GM18505 (cell line): ENCODE results near the gene PPDPF.

Source experiments
- ATAC-seq: cut with Tn5 transposase; IDR thresholded peaks from one replicate; pipeline ENCODE4 v1.9.1; 2021; ENCODE audit not compliant: unreplicated experiment
- POLR2A ChIP-seq: IDR thresholded peaks from 4 replicates; pipeline ENCODE4 v1.6.1; 2011; ENCODE audit warnings: borderline replicate concordance; ENCODE audit not compliant: insufficient read depth, insufficient read length; ENCODE audit errors: extremely low read depth

Gene PPDPF

DNA sequence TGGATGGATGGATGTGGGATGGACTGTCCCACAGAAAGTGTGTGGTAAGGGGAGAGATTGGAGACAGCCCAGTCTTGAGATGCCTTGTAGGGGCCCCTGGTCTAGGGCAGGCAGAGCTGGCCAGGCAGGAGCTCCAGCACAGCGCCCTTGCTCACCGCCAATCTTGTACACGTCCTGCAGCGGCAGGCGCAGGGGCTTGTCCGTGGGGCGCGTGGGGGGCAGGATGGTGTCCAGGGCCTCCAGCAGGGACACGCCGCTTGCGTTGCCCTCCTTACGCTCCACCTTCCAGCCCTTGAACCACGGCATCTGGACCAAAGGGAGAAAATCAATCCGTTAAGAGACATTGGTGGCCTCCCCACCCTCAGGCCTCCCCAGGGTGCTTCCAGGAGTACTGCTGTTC lies 27.6 kb upstream of the PPDPF start:
- no peak for TF ChIP-seq POLR2A
- no peak for ATAC-seq

- TF ChIP-seq POLR2A: no peak
- ATAC-seq: no peak
Observed at GRCh38 chr20:63493563-63494020, 27.0 kb upstream of the PPDPF start.

DNA sequence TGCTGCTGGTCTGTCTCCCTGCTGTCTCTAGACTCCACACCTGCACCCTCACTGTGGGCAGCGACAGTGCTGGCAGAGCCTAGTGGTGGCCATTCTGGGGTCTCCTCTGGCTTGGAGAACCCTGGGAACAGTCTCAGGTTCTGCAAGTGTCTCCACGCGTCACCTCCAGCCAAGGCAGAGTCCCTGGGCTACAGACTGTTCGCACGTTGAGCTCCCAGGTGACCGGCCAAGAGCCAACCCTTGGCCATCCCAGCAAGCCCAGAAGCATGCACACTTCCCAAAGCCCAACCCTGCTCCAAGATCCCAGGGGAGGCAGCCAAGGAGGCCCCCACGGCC lies 26.5 kb upstream of the PPDPF start:
- ATAC-seq: no peak
- no peak for TF ChIP-seq POLR2A

DNA sequence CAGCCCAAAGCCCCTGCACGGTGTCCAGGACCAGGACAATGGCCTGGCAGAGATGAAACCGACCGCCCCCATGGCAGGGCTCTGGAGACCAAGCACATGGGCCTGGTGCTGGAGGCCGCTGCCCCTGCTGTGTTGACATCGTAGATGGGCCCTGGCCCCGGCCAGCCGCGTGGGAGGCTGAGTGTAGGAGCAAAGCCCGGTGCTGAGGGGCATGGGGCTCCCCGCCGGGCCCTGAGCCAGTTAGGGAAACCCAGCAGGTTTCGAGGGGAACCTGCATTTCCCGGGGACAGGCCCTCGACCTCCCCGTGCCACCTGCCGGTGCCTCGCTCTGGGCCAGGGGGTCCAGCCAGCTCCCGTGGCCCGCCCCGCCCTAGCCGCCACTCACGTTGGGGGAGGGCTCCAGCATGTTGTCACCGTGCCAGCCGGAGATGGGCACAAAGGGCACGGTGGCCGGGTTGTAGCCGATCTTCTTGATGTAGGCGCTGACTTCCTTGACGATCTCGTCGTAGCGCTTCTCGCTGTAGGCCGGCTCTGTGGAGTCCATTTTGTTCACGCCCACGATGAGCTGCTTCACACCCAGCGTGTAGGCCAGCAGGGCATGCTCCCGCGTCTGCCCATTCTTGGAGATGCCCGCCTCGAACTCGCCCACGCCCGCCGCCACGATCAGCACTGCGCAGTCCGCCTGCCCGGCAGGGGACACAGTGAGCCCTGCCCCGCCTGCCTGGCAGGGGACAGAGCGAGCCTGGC lies 26.0 kb upstream of the PPDPF start:
- TF ChIP-seq POLR2A: no peak
- no peak for ATAC-seq

GRCh38 chr20:63495167-63495720 lies 25.3 kb upstream of the PPDPF start:
- TF ChIP-seq POLR2A: no peak

GRCh38 chr20:63495741-63496595 lies 24.6 kb upstream of the PPDPF start:
- no peak for TF ChIP-seq POLR2A
- ATAC-seq: no peak

More at GRCh38 chr20:63495167-63495720, 25.3 kb upstream of the PPDPF start:
- no peak for ATAC-seq

- TF ChIP-seq POLR2A: no peak
- ATAC-seq: no peak
Observed at GRCh38 chr20:63496596-63497120, 23.9 kb upstream of the PPDPF start.

DNA sequence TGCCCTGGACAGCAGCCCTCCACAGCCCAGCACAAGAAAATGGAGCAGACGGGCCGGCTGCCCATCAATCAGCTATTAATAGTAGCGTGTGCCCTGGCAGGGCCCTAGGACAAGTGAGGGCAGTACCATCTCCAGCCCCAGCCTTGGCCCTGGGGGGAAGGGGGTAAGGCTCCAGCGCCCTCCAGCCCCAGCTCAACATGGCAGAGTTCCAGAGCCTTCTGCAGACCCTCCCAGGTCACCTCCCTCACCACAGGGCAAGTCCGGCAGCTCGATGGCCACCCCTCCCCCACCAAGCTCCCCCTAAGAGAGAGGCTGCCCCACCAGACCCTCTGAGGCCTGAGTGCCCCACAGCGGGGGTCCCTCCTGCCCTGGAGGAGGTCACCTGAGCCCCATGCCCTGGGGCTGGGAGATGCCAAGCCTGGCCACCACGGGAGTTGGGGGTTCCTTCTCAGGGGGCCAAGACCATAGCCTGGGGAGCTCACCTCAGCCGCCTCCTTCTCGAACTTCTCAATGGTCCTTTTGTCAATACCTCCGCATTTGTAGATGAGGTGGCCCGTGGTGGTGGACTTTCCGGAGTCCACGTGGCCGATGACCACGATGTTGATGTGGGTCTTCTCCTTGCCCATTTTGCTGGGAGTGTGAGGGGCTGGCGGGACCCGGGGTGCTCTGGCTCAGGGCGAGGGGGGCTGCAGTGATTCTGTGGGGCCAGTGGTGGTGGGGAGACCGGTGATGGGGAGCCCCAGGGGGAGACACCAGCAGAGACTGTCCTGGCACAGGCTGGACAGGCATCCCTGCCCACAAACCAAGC lies 23.2 kb upstream of the PPDPF start:
- no peak for TF ChIP-seq POLR2A
- ATAC-seq: no peak

DNA sequence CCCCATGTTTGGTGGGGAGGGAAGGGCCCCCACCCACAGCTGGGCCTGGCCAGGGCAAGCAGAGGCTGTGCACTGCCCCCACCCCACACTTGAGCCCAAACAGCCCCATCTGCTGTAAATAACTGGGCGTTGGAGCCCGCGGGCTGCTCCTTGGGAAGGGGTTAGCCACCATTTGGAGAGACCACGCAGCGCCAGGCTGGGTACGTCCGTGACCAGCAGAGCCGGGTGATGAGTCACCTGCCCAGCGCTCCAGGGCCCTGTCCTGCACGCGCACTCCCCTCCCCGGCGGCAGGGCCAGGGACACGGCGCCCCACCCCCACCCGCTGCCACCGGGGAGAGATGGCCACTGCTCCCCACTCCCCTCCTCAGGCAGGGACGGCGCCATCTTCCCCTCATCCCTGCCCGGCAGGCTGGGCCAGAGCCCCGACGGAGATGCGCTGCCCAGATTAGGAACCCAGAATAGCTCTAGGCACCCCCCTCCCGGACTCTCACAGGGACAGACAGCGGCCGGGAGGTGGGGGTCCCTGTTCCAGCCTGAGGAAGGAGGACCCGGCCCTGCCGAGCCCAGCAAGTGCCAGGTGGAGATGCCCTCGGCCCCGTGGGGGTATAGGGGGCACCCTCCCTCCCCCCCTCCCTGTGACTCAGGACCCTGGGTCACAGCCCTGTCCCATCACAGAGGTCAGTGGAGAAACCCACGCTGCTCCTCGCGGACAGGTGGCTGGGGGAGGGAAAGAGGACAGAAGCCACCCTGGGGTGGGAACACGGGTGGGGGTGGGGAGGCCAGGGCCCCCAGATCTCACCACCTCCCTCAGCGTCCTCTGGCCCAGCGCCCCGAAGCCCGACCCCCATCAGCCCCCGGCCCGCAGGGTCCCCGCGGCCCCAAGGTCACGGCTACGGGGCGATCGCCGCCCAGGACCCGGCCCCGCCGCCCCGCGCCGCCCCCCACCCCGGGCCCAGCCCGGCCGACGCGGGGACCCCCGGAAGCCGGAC lies 22.3 kb upstream of the PPDPF start:
- ATAC-seq: no peak

GRCh38 chr20:63498960-63499337 lies 21.6 kb upstream of the PPDPF start, which contains the start of gene EEF1A2:
Gene EEF1A2, minus strand, starts transcription at chr20:63499083. Its CDS starts 1,320 bp downstream, at chr20:63497763.
- ATAC-seq: no peak
- TF ChIP-seq POLR2A: no peak

More for the DNA sequence above, 22.3 kb upstream of the PPDPF start:
- no peak for TF ChIP-seq POLR2A

DNA sequence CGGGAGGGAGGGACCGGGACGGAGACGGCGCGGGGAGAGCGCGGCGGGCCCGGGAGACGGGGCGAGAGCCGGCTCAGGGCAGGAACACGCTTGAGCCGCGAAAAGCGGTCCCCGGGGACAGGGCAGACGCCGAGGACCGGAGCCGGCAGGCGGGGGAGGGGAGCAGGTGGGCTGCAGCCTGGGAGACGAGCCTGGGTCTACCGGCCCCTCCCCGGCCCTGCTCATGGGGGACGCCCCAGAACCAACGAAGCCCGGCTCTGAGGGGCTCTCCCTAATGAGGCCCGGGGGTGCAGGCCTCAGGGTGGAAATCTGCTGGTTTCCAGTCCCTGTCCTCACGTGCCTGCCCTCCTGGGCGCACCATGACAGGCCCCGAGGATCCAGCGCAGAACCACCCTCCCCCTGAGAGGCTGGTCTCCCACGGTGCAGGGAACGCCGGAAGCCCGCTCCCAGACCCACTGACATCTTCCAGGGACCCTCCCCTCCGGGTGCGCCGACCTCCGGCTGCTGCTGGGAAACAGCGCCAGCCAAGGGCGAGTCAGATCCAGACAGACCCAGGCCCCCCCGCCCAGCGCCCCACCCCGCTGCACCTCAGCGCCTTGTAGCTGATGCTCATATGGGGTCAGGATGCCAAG lies 21.1 kb upstream of the PPDPF start:
- no peak for ATAC-seq

More for the DNA sequence above, 21.1 kb upstream of the PPDPF start:
- no peak for TF ChIP-seq POLR2A
